Stimulated activated CD4-positive, alpha-beta T cell treated with anti-CD3 and anti-CD28 coated beads, Interleukin-1b, Interleukin-23, amount 100 ng/mL, for 48 hours (primary cell): ENCODE data around the gene RINT1.
"Not testable (repeated sequence)": the region's sequence is repeated elsewhere in the genome, so short reads cannot be mapped to it uniquely, and the experiment has no call there.

Source experiments
- DNase-seq: peaks from one replicate; pipeline ENCODE4 v3.0.0-alpha.2; 2020

RINT1 gene

GRCh38 chr7:105531792-105532671 lies at the start of gene RINT1:
TSS of gene RINT1 (plus strand) at chr7:105532201. CDS start at chr7:105532316, 115 bp downstream.
- DNase-seq, result peak; percentile 91

- DNase-seq, result no peak
Measured at GRCh38 chr7:105487579-105488571, 44.1 kb upstream of the RINT1 start.

- DNase-seq, result no peak
Measured at GRCh38 chr7:105489409-105489808, 42.6 kb upstream of the RINT1 start.

GRCh38 chr7:105493196-105493922 lies 38.6 kb upstream of the RINT1 start:
- no peak for DNase-seq

- DNase-seq, result no peak
Measured at GRCh38 chr7:105493923-105494315, 38.1 kb upstream of the RINT1 start.

GRCh38 chr7:105496521-105496920 lies 35.5 kb upstream of the RINT1 start:
- no peak for DNase-seq

- no peak for DNase-seq
Measured at GRCh38 chr7:105497016-105497415, 35.0 kb upstream of the RINT1 start.

- no peak for DNase-seq
Measured at GRCh38 chr7:105502173-105502572, 29.8 kb upstream of the RINT1 start.

- DNase-seq, result no peak
Measured at GRCh38 chr7:105512415-105512814, 19.6 kb upstream of the RINT1 start.

- no peak for DNase-seq
Measured at GRCh38 chr7:105512926-105513526, 19.0 kb upstream of the RINT1 start.

- DNase-seq, result not testable (repeated sequence)
Measured at GRCh38 chr7:105515610-105516009, 16.4 kb upstream of the RINT1 start.

- no peak for DNase-seq
Measured at GRCh38 chr7:105519353-105519752, 12.6 kb upstream of the RINT1 start.

GRCh38 chr7:105520620-105521019 lies 11.4 kb upstream of the RINT1 start:
- DNase-seq, result not testable (repeated sequence)

- DNase-seq, result peak; percentile 60
Measured at GRCh38 chr7:105521027-105521716, 10.8 kb upstream of the RINT1 start.

- DNase-seq, result peak; percentile 84
Measured at GRCh38 chr7:105521717-105522463, 10.1 kb upstream of the RINT1 start, which contains the start of gene PUS7. TSS of gene PUS7 (minus strand) at chr7:105522271. CDS start at chr7:105508512, 13,759 bp downstream.

GRCh38 chr7:105524423-105524822 lies 7.6 kb upstream of the RINT1 start:
- DNase-seq, result not testable (repeated sequence)

- no peak for DNase-seq
Measured at GRCh38 chr7:105524840-105525239, 7.2 kb upstream of the RINT1 start.

- DNase-seq, result not testable (repeated sequence)
Measured at GRCh38 chr7:105527737-105528136, 4.3 kb upstream of the RINT1 start.

GRCh38 chr7:105530126-105530525 lies 1.9 kb upstream of the RINT1 start:
- DNase-seq, result no peak

GRCh38 chr7:105530546-105530945 lies 1.5 kb upstream of the RINT1 start:
- no peak for DNase-seq
